ENCODE results near the gene VPS4A. TPM values are rescaled to one million over a fixed set of nuclear protein-coding genes. Genes with fewer than 3 reads are reported as not detected.
"Not testable (repeated sequence)": the region's sequence is repeated elsewhere in the genome, so short reads cannot be mapped to it uniquely, and the experiment has no call there.

VPS4A gene
- total RNA-seq, 1 donor from 2014 or later, result 21.0 TPM

DNA sequence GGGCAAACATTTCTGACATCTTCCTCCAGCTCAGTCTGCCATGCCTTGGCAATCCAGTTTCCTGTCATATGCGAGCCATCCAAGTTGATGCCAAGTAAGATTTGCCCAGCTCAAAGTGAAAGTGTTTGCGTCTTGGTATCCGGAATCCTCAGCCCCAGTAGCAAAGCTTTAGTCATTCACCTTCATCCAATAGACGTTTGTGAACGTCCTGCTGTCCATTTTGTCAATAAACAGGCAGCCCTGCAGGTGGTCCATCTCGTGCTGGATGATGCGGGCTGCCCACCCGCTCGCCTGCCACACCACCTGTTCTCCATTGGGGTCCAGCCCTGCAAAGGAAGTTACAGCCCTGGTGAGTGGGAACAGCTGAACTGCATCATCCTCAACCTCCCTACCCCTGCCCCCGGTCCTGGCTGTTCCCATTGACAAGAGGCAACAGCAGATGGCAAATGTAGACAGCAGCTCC, 17.7 kb downstream of the VPS4A start:
- ATAC-seq, result no peak

- ATAC-seq, result peak; percentile 61
These were observed 18.5 kb downstream of the VPS4A start for GRCh38 chr16:69329369-69330285.

- ATAC-seq, result peak; percentile 90
These were observed 19.3 kb downstream of the VPS4A start, which contains the start of gene PDF for GRCh38 chr16:69330286-69331109. TSS of gene PDF (minus strand) at chr16:69330588. CDS start at chr16:69330570, 18 bp downstream.

- ATAC-seq, result no peak
These were observed 23.5 kb downstream of the VPS4A start for GRCh38 chr16:69334696-69335095.

- ATAC-seq, result no peak
These were observed 27.6 kb downstream of the VPS4A start for GRCh38 chr16:69338557-69339288.

DNA sequence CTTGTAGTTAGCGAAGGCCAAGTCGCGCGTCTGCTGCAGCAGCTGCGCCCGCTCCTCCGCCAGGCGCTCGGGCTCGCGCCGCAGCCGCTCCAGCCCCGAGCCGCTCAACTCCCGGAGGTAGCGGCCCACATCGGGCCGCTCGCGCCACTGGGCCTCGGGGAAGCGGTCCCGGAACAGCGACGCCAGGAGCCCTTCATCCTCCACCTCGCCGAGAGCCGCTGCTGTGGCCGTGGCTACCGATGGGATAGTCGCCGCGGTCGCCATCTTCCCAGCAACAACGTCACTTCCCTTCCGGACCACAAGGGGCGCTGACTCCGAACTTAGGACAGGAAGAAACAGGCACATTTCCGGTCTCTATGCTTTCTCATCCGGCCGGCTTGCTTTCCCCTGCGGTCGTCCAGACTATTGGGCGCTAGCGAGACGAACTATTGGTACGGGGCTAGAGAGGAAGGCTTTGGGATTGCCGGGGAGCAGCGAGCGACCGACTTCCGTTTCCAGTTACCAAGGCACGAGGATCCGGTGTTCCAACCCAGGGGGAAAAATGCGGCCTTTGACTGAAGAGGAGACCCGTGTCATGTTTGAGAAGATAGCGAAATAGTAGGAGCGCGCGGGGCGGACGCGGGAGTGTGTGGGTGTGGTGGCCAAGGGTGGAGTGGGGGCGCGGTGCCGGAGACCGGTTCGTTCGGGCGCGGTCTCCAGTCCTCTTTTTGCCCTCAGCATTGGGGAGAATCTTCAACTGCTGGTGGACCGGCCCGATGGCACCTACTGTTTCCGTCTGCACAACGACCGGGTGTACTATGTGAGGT, 28.3 kb downstream of the VPS4A start, which contains the start of the genes COG8 and NIP7:
Gene COG8 (minus strand): TSS at position 276 of the 806 bp plus-strand sequence. CDS start 12 bp downstream, at position 264.
Gene NIP7 (plus strand): TSS at position 484 of the 806 bp plus-strand sequence. CDS start 58 bp downstream, at position 542.
- ATAC-seq, result peak; percentile 98

- peak; percentile 31 for ATAC-seq
These were observed 29.0 kb downstream of the VPS4A start for GRCh38 chr16:69340095-69340644.

DNA sequence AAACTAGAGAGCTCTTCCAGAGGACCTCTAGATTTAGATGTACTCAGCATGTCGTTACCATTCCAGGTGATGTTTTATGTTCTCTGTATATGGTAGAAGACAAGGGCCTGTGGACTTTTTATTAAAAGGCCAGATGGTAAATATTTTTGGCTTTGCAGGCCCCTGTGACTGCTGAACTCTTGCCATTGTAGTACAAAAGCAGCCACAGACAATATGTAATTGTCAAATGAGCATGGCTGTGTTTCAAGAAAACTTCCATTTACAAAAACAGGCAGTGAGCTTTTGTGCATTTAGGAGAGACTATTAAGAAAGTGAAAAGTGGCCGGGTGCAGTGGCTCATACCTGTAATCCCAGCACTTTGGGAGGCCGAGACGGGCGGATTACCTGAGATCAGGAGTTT, 33.0 kb downstream of the VPS4A start:
- no peak for ATAC-seq

DNA sequence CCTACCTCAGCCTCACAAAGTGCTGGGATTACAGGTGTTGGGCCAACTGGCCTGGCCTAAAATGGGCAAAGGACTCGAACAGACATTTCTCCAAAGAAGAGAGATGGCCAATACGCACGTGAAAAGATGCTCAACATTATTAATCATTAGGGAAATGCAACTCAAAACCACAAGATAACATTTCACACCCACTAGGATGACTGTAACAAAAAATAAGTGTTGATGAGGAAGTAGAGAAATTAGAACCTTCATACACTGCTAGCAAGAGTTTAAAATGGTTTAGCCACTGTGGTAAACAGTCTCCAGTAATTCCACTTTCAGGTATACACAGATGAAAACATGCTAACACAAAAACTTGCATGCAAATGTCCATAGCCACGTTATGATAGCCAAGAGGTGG, 34.8 kb downstream of the VPS4A start:
- ATAC-seq, result no peak

GRCh38 chr16:69346683-69347082, 35.5 kb downstream of the VPS4A start:
- no peak for ATAC-seq

- peak; percentile 44 for ATAC-seq
These were observed 37.1 kb downstream of the VPS4A start for GRCh38 chr16:69348222-69348621.

DNA sequence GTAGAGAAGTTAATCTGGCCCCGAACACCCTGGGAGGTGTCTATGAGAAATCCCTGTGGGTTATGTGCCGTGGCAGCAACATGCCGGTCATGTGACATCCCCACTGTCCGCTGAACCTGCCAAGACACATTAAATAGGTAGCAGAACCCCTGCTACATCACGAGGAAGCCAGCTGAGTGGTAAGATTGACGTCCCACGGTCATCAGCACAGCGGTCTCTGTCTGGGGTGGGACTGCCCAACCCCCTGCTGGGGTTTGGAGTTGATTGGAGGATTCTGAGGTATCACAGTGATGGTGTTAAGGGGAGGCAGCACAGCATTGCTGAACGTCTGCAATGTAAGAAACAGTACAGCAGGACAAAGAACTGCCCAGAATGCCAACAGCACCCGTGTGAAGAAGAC, 38.4 kb downstream of the VPS4A start:
- ATAC-seq, result no peak

DNA sequence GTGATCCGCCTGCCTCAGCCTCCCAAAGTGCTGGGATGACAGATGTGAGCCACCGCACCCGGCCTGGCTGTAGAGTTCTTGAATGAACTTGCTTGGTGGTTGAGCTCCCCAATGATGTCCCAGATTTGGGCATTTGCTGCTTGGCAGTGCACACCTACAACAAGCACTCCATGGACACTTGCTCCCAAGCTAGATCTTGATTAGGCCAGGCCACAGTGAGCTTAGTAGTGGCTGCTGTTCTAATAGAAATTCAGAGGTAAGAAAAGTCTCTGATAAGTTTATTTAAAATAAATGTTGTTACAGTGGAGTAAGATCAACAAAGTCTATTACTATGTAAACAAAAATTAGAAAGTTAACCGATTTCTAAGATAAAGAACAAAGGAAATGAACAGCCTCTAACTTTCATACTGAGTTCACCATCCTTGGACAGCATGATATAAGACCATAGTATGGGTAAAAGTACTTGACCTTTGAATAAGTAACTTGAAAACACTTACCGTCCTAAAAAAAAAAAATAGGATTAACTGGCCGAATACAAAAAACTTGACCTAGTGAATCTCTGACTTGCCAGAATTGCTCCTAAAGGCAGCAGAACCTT, 39.5 kb downstream of the VPS4A start:
- no peak for ATAC-seq

- ATAC-seq, result no peak
These were observed 40.3 kb downstream of the VPS4A start, which contains the start of gene TMED6 for GRCh38 chr16:69351309-69352027. TSS of gene TMED6 (minus strand) at chr16:69351786. CDS start at chr16:69351753, 33 bp downstream.

DNA sequence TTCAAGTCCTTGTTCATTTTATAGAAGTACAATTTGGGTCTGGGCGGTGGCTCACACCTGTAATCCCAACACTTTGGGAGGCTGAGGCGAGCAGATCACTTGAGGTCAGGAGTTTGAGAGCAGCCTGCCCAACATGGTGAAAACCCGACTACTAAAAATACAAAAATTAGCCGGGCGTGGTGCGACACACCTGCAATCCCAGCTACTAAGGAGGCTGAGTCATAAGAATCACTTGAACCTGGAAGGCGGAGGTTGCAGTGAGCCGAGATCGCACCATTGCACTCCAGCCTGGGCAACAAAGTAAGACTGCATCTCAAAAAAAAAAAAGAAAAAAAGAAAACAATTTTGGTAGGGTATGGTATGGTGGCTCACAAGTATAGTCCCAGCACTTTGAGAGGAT, 48.9 kb downstream of the VPS4A start:
- ATAC-seq, result not testable (repeated sequence)

- peak; percentile 18 for ATAC-seq
These were observed 52.1 kb downstream of the VPS4A start for GRCh38 chr16:69363281-69363717.

GRCh38 chr16:69364088-69364487, 52.9 kb downstream of the VPS4A start:
- ATAC-seq, result no peak

GRCh38 chr16:69365901-69366300, 54.8 kb downstream of the VPS4A start:
- no peak for ATAC-seq

GRCh38 chr16:69366431-69366830, 55.3 kb downstream of the VPS4A start:
- no peak for ATAC-seq

GRCh38 chr16:69367980-69368379, 56.8 kb downstream of the VPS4A start:
- ATAC-seq, result no peak

Data from esophagus mucosa (tissue), 1 donor.